Thoracic aorta (tissue), 2 donors: ENCODE results near the gene SOX8. TPM values are rescaled to one million over a fixed set of nuclear protein-coding genes. Genes with fewer than 3 reads are reported as not detected.

Source experiments
- ATAC-seq: fragments of 150-250 bp; one replicate; pipeline ENCODE4 v1.8.0; 2017; ENCODE audit warnings: low read depth; ENCODE audit not compliant: insufficient number of reproducible peaks, low FRiP score
- DNase-seq: peaks from one replicate; pipeline ENCODE4 v3.0.0-alpha.2; 2020; ENCODE audit warnings: low spot score
- H3K27ac ChIP-seq, 2 donors: fragments of 200-600 bp; sonication (generic); 1 replicate in 1 of 2; 2 replicates in 1 of 2; pipeline ENCODE4 v1.5.1; 2016; ENCODE audit warnings: mild to moderate bottlenecking in 2 of 2, moderate library complexity in 2 of 2
- H3K27me3 ChIP-seq: fragments of 200-600 bp; sonication (generic); replicated peaks from 2 replicates; pipeline ENCODE4 v1.6.0; 2016; ENCODE audit warnings: mild to moderate bottlenecking; ENCODE audit not compliant: insufficient read depth
- H3K36me3 ChIP-seq: fragments of 200-600 bp; sonication (generic); one replicate; pipeline ENCODE4 v1.5.1; 2016
- H3K4me1 ChIP-seq, 2 donors: fragments of 200-600 bp; sonication (generic); 1 replicate in 1 of 2; 2 replicates in 1 of 2; pipeline versions ENCODE4 v1.5.1 to v1.6.0; 2016; ENCODE audit warnings: low read depth in 2 of 2, mild to moderate bottlenecking in 1 of 2; ENCODE audit not compliant: control insufficient read depth in 1 of 2
- H3K4me3 ChIP-seq: fragments of 200-600 bp; sonication (generic); 2 replicates; pipeline ENCODE4 v1.5.1; 2016; ENCODE audit warnings: mild to moderate bottlenecking
- H3K9me3 ChIP-seq: fragments of 200-600 bp; sonication (generic); 2 replicates; pipeline ENCODE4 v1.5.1; 2016
- total RNA-seq, 2 donors: library from RNA; depleted of rRNA; stranded (reverse); fragments of >200 nt; gene quantifications; one replicate each; pipeline versions ENCODE4 v1.1.0 to v1.2.3, GENCODE V29; 2016
- TF ChIP-seq, protein P1 (sequence below): fragments of 200-600 bp; sonication (generic); IDR thresholded peaks from one replicate; pipeline ENCODE4 v1.5.1; 2019; ENCODE audit warnings: antibody characterized with exemption

Gene SOX8
- total RNA-seq, 2 donors from 2014 or later: 5.7 to 10.1 TPM

DNA sequence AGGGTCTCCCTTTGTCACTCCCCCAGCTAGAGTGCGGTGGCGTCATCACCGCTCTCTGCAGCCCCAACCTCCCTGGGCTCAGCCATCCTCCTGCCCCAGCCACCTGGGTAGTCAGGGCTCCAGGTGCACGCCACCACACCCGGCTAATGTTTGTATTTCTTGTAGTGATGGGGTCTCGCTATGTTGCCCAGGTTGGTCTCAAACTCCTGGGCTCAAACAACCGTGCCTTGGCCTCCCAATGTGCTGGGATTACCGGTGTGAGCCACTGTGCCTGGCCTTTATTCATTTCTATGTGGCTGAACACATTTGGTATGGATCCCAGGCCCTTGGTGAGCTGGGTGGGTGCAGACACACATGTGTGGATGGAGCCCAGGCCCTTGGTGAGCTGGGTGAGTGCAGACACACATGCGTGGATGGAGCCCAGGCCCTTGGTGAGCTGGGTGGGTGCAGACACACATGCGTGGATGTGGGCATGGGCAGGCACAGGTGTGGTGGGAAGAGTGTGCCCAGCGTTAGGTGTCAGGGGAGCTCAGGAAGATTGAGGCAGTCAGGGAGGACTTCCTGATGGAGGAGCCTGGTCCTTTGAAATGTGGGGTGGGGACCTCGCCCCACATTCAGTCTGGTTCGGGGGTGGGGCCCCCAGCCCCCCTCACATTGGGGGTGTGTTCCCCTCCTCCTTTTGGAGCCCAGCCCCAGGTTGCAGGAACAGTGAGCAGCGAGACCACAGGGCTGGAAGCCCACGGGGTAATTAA, 37.1 kb downstream of the SOX8 start:
- Histone ChIP-seq H3K36me3 (no peaks in the 10 kb centered on the region), H3K4me1 (peaks cover 0 to 14% of the 10 kb centered on the region in 2 donors), H3K9me3 (no peaks in the 10 kb centered on the region), H3K27me3 (no peaks in the 10 kb centered on the region), H3K4me3 (peak overlapping the region; percentile 42), H3K27ac (peak overlapping the region; percentile 45 to 59)
- no peak for DNase-seq
- no peak for ATAC-seq
- TF ChIP-seq, protein P1, sequence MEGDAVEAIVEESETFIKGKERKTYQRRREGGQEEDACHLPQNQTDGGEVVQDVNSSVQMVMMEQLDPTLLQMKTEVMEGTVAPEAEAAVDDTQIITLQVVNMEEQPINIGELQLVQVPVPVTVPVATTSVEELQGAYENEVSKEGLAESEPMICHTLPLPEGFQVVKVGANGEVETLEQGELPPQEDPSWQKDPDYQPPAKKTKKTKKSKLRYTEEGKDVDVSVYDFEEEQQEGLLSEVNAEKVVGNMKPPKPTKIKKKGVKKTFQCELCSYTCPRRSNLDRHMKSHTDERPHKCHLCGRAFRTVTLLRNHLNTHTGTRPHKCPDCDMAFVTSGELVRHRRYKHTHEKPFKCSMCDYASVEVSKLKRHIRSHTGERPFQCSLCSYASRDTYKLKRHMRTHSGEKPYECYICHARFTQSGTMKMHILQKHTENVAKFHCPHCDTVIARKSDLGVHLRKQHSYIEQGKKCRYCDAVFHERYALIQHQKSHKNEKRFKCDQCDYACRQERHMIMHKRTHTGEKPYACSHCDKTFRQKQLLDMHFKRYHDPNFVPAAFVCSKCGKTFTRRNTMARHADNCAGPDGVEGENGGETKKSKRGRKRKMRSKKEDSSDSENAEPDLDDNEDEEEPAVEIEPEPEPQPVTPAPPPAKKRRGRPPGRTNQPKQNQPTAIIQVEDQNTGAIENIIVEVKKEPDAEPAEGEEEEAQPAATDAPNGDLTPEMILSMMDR: no peak

DNA sequence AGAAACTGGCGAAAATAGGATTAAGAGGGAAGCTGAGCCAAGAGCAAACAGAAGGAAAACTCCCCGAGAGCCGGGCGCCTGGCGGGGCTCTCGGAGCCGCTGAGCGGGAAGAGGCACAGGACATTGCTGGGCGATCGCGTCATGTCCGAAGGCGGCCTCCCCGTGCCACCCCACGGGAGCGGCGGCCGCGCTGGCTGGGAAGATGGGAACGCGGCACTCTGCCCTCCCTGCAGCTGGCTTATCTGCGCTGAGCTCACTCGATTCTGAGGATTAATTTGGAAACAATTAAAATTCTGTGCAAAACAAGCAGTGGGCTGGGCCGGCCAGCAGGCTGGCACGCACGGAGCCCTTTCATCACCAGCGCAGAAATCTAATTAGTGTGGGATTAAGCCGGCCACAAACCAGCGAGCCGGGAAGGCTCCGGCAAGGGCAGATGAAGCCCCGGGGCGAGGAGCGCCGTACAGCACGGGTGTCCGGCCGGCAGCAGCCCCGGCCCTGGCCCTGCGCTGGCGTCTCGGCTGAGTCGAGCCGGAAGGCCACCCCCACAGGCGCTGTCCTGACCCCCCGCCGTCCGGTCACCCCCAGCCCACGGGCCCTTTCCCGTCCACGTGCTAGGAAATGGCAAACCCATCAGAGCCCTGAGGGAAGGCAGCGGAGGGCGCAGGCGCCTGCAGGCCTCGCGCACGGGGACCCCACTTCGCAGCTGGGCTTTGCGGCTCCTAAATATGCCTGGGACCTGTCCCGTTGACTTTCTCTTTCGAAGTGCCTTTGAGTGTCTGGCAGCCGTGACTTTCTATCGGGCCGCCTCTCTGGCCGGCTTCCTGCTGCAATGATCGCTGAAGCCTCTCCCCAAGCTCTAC, 37.9 kb downstream of the SOX8 start:
- no peaks in the 10 kb centered on the region for H3K27me3 ChIP-seq
- TF ChIP-seq, protein P1: no peak
- H3K27ac ChIP-seq: peak overlapping the region; percentile 45 to 59
- DNase-seq: no peak
- no peaks in the 10 kb centered on the region for H3K36me3 ChIP-seq
- H3K9me3 ChIP-seq: no peaks in the 10 kb centered on the region
- no peak for ATAC-seq
- peak overlapping the region; percentile 42 for H3K4me3 ChIP-seq
- H3K4me1 ChIP-seq: peaks cover 0 to 12% of the 10 kb centered on the region in 2 donors

DNA sequence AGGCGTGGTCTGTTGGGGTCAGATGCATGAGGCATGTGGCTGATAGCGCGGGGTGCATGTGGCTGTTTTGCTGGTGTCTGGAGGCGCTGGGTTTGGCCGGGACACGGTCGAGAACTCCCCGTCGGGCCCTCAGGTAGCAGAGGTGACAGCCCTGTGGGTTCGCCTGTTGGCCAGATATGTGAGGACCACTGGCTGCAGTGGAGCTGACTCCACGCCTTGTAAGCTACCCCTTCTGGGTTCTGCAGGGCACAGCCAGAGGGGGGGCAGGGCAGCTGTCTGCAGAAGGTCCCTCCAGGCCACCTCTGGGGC, 38.5 kb downstream of the SOX8 start:
- ATAC-seq (no peak), DNase-seq (no peak)
- Histone ChIP-seq H3K36me3 (no peaks in the 10 kb centered on the region), H3K4me1 (peaks cover 0 to 6% of the 10 kb centered on the region in 2 donors), H3K27ac (no peak overlapping the region), H3K9me3 (no peaks in the 10 kb centered on the region), H3K27me3 (no peaks in the 10 kb centered on the region), H3K4me3 (no peak overlapping the region)
- TF ChIP-seq, protein P1: no peak

DNA sequence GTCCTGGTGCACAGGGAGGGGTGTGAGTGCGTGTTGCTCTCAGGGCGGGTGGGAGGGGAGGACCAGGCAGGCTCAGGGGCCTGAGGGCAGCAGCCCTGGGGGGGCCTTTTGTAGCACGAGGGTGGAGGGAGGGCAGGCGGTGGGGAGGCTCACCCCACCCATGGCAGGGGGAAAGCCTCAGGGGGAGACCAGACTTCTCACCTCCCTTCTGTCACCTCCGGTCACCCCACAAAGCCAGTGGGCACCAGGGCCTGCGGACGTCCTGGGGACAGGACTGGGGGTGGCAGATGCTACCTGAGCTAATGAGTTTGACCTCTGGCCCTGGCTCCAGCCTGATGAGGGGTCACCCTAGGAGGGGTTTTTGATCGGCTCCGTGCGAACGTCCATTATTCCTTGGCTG, 39.0 kb downstream of the SOX8 start:
- no peak for ATAC-seq
- Histone ChIP-seq H3K9me3 (no peaks in the 10 kb centered on the region), H3K4me3 (no peak overlapping the region), H3K27me3 (no peaks in the 10 kb centered on the region), H3K4me1 (peaks cover 0 to under 1% of the 10 kb centered on the region in 2 donors), H3K36me3 (no peaks in the 10 kb centered on the region), H3K27ac (no peak overlapping the region)
- no peak for DNase-seq
- TF ChIP-seq, protein P1: no peak

DNA sequence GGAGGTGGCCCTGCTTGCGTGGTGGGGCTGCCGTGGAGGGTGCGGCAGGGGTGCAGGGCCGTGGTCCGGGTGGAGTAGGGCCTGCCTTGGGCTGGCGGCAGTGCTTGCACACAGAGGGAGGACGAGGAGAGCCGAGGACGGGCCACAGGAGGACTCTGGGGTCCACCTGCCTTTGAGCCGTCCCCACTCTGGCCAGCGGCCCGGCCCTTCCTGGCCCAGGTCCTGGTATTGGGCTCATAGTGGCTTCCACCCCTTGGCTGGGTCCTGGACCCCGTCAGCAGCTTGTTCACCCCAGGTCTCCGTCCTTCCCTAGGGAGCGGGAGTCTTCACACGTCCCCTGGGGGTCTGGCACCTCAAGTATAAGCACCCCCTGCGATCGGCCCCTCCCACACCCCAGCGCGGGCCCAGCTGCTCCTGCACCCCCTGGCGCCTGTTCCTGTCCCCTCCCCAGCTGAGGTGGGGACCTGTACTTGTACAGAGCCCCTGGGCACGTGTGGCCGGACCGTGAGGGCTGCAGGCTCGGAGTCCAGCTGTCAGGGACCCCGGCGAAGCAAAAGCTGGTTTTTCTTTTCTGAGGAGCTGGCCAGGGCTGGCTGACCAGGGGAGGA, 40.1 kb downstream of the SOX8 start:
- Histone ChIP-seq H3K27me3 (no peaks in the 10 kb centered on the region), H3K27ac (no peak overlapping the region)
- TF ChIP-seq, protein P1: no peak

More for the DNA sequence above, 40.1 kb downstream of the SOX8 start:
- Histone ChIP-seq H3K36me3 (no peaks in the 10 kb centered on the region), H3K9me3 (no peaks in the 10 kb centered on the region), H3K4me3 (no peak overlapping the region), H3K4me1 (no peaks in the 10 kb centered on the region)
- ATAC-seq (no peak), DNase-seq (no peak)
